HG03342 (cell line): ENCODE data around the gene WSCD1.

ENCODE experiments used
- ATAC-seq: cut with Tn5 transposase; IDR thresholded peaks from one replicate; pipeline ENCODE4 v1.9.1; 2021; ENCODE audit warnings: mild to moderate bottlenecking, moderate library complexity; ENCODE audit not compliant: unreplicated experiment

The WSCD1 gene

DNA sequence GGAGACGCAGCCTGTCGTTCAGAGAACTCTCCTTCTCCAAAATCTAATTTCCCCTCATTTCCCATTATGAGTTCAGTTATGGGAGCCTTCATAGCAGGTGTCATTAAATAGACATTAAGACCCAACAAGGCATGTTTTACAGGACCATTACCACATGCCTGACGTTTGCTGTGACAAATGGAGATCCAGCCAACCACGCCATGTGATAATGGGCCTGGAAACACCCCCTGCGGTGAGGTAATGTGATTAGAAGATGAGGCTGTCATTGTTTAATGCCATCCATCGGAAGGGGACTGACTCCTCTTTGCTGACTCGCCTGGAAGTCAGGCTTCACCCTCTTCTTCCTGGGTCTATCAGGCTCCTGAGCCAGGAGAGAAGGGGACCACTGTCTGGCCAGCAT, 76.9 kb downstream of the WSCD1 start:
- ATAC-seq, result no peak

DNA sequence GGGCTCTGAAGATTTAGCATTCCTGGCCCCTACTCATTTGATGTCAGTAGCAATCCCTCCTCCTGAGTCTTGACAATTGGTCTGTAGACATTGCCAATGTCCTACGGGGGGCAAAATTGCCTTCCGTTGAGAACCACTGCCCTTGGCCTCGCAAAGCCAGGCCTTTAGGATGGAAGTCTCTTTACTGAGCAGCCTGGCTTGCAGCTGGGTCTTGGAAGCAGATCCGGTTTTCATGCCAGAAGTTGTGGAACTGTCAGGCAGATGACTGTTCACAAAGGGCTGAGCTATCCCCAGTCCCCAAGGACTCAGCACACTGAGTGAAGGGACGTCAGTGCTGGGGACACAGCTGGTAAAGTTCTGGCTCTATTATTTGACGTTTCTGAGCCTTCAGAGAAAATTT, 83.2 kb downstream of the WSCD1 start:
- ATAC-seq, result no peak

DNA sequence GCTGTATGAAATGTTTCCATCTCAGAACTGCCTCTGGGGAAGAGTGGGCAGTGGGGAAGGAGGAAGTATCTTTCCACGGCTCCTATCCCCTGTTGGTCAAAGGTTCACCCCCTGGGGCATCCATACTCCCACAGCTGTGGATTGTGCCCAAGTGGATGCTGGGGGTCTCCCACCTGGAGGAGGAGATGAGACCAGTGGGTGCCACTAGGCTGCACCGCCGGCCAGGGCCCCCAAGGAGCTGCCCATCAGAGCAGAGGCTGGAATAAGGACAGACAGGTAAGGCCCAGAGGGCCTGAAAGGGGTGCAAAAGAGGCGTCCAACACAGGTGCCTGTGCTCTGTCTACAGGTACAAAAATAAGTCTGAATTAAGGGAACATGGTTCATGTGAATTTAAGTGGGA, 87.5 kb downstream of the WSCD1 start:
- ATAC-seq, result no peak

DNA sequence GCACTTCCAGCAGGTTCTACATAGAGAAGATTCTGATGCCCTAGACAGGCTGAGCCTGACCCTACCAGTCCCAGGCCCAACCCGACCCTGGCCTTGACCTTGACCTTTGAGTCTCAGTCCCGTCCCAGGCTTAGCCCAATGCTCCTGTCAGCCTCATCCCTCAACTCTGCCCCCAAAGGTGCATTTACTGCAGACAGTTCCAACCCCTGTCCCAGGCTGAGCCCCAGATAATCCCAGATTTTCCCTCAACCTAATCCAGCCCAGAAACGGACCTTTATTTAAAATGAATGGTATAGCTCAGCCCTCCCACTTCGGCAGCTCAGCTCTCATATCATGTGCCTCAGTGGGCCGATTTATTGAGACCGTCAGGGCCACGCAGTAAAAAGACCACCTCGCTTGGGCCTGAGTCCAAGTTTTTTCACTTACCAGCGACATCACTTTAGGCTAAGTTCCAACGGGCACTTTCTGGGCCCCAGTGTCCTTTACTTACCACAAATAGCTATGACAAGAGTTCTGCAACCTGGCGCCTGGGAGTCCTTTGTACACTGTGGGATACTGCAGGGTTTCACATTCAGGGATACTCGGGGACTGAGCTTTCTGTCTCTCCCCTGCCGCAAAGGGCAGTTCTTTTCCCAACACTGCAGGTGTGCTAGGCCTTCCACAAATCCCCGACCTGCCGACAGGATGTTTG, 89.5 kb downstream of the WSCD1 start:
- ATAC-seq, result no peak

DNA sequence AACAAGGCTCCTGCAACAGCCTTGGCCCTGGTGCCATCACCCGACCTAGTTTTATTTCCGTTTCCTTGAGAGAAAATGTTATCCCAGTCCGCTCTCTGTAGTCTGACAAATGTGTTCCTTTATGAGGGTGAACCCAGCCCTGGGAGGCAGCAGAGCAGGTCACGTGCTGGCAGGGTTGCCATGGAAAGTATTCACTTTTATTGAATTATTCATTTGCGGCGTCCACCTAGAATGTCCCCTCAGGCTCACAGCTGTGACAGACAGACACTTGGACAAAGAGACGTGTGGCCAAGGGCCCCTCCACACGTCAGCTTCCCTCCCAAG, 90.0 kb downstream of the WSCD1 start:
- no peak for ATAC-seq

DNA sequence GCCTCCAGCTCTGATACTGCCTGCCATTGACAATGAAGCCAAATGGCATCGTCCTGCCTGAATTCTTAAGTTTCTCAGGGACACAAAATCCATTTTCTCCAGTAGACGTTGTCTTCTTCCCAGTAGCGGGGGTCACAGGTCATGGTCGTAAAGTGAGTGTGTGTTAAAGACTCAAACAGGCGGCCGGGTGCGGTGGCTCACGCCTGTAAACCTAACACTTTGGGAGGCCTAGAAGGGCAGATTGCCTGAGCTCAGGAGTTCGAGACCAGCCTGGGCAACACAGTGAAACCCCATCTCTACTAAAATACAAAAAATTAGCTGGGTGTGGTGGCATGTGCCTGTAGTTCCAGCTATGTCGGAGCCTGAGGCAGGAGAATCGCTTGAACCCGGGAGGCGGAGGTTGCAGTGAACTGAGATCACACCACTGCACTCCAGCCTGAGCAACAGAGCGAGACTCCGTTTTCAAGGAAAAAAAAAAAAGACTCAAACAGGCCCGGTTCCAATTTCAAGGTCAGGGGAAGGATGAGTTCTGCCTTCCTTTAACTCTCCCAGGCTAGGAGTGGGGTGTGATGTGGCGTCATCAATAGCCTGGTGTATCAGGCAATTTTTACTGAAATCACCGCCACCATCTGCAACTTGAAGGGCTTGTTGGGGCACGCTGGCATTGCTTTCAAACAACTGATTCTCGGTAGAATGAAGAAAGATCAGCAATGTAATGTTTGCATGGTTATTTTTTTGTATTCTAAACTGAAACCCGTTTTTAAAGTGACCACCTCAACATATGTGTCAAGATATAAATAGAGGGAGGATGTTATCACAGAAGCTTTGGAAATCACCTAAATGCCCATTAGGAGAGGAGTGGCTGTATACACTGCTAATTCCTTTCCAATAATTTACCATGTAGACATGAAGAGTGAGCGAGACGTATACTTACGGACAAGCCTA, 91.0 kb downstream of the WSCD1 start:
- ATAC-seq, result no peak

DNA sequence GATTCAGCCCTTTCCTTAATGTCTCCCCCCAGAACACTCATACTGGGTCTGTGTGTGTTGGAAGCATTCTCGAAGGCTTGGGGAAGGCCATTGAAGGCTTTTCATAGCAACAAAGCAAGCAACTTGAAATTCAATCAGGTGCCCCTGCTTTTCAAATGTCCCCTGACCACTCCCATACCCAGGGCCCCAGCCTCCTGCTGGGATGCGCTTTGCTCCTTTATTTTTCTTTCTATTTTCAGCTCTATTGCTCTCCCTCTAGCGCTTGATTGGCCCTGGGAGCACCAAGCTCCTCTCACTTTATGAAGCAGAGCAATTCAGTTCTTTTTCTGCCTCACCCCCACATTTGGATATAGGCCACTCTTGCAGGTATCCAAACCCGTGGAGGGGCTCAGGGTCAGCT, 92.0 kb downstream of the WSCD1 start:
- ATAC-seq, result no peak

DNA sequence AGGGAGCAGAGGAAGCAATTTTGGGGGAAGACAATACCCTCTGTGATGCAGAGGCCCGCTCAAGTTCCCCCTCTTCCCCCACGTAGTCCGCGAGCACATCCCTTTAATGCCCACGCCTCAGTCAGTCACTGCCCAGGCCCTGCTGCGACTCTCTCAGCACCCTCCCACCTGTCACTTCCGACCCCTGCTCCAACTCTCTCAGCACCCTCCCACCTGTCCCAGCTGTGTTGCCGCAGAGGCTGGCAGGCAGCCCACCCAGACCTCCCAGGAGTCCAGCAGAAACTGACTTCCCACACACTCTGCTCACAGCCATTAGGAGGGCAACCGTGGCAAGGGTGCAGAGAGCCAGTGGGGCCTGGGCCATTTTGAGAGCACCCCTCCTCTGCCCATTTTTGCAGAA, 92.7 kb downstream of the WSCD1 start:
- ATAC-seq, result no peak

DNA sequence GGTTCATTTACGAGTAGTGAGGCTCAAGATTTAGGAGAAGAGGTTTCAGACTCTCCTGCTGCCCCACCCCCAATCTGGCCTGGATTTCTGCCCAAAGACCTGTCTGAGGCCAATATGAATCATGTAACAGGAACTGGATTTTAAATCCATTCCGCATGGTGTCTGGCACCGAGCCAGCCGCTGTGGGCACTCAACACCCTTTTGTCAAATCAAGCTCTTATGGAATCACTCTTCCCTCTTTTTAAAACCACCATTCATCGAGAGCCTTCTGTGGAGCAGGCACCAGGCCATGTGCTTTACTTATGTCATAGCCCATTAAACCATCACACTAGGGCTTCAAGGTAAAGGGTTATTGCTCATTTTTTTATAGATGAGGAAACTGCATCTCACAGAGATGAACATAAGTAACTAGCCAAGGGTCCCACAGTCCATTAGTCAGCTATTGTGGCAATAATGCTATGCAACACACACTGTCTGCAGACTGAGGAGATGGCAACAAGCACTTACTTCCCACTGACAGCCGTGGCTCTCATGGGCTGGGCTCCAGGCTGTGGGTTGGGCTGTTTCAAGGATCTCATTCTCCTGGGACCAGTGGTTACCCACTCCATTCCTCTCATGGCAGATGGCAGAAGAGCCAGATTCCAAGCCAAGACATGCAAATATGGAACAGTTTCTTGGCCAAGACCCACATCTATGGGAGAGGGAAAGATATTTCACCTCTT, 93.6 kb downstream of the WSCD1 start:
- no peak for ATAC-seq

DNA sequence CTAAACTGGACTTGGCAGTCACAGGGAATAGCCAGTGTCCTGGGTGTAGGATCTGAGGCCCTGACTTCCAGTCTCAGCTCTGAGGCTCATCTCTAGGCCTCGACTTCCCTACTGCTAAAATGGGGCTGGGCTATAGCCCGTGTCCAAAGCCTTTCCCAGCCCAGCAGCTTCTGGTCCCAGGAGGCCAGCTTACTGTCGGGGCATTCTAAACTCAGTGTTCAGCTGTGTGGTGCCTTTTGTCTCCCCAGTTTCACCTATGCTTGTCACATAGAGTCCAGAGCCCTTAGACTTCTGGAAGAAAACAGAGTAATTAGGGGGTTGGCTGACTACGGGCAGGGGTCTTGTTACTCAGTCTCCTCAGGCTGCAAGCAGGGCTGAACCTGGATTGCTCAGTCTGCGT, 94.8 kb downstream of the WSCD1 start:
- no peak for ATAC-seq

DNA sequence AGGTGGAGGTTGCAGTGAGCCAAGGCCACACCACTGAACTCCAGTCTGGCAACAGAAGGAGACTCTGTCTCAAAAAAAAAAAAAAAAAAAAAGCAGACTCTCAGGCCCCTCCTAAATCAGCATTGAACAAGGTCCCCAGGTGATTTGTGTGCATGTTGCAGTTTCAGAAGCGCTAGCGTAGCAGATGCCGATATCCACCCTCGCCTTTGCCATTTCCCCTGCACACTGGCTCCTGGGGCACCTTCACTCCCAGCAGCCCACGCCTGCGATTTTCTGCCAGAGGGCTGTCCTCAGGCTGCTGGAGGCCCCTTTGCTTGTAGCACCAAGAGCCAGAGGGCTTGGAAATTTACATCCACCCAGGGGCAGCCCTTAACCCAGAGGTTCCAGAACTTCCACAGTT, 95.6 kb downstream of the WSCD1 start:
- ATAC-seq, result no peak

DNA sequence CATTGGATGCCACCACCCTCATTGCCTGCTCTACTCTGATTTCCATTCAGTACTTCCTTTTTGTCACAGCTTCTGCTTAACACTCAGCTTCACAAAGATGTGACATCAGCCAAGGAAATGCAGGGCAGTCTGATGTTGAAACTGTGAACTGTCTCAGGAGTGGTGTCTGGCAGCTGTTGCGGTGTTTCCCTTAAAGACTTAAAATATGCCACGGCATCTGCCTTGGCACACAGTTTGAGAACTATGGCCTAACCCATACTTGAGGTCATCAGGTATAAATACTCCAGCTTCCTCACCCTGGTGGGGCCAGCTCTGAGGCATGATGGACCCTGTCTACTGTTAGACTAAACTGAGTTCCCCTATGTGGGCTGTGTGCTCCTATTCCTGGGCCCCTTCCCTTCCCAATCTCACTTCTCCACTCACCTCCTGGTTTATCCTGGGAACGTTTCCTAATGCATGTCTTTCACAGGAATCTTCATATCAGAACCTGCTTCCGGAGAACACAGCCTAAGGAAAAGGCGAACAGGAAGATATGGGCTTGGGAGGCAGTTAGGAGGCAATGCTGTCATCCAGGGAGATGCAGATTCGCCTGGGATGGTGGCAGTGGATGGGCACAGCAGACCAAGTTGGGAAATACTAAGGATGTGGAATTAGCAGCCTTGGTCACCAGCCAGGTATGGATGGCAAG, 96.5 kb downstream of the WSCD1 start:
- no peak for ATAC-seq

DNA sequence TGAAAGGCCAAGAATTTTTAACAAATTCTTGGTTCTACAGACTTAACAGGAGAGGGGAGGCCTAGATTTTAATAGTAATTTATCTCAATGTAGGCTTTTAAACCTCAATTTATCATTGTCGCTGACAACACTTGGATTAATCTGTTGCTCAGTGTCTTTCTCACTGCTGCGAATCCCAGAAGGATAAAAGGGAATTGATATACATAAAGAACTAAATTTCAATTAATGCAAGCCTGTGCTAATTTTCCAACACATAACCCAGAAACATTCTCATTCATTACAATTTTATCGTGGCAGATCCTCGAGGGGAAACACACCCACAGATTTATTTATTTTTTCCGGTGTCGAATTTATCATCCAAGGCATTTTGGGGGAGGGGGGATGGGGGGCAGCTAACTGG, 98.1 kb downstream of the WSCD1 start:
- ATAC-seq, result no peak

DNA sequence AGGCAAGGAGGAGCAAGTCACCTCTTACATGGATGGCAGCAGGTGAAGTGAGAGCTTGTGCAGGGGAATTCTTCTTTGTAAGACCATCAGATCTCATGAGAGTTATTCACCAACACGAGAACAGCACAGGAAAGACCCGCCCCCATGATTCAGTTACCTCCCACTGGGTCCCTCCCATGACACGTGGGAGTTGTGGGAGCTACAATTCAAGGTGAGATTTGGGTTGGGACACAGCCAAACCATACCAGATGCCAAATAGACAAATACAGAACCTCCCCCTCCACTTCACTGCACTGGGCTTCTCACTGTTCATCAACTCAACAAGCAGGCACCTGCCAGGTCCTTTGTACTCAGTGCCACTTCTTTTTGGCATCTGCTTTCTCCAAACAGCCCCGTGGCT, 100.2 kb downstream of the WSCD1 start:
- no peak for ATAC-seq

DNA sequence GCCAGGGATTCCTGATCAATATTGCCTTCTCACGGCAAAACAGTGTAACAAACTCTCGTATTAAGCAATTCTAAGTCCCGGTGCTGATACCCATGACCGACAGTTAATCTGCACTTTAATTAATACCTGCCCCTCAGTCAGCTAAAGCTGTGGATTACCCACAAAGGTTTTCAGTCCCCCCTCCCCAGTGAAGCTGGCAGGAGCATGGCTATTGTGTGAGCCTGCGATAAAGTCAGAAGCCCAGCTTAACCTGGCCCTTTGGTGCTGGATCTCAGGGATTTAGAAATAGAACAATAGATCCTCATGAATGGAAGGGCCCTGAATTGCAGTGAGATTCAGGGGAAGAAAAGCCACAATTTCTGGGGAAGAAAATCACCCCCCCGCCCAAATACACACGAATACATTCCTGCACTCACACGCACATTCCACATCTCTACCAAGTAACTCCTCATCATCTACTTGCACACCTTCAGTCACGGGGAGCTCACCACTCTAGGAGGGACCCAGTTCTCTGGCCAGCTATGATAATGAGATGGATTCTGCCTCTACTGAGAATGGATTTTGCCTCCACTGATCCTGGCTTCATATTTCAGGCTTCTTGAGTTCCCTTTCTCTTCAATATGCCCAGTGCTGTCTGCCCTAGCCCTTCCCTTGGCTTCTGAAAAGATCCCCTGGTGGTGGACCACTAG, 102.6 kb downstream of the WSCD1 start:
- no peak for ATAC-seq

DNA sequence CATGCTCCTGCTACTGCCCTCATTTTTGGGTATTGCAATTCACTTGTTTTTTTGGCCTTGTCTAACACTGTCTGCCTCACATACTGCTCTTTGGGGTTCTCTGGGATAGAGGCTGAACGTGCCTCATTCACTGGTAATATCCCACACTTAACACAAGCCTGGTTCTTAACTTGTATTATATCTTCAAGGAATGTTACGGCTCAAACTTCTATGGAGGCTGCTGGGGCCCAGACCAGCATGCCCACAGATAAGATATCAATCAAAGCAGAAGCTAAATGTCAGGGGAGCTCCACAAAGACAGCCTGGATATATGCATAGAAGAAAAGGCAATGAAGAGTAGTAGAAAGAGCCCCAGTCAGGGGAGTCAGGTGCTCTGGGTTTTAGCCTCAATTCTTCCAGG, 103.5 kb downstream of the WSCD1 start:
- no peak for ATAC-seq
